GM21528 (cell line): ENCODE results near the gene SELENOO.
"Not testable (repeated sequence)": the region's sequence is repeated elsewhere in the genome, so short reads cannot be mapped to it uniquely, and the experiment has no call there.

ENCODE experiments used
- ATAC-seq: cut with Tn5 transposase; IDR thresholded peaks from one replicate; pipeline ENCODE4 v1.9.1; 2021; ENCODE audit warnings: mild to moderate bottlenecking, moderate library complexity; ENCODE audit not compliant: unreplicated experiment, low FRiP score

Gene SELENOO, protein sequence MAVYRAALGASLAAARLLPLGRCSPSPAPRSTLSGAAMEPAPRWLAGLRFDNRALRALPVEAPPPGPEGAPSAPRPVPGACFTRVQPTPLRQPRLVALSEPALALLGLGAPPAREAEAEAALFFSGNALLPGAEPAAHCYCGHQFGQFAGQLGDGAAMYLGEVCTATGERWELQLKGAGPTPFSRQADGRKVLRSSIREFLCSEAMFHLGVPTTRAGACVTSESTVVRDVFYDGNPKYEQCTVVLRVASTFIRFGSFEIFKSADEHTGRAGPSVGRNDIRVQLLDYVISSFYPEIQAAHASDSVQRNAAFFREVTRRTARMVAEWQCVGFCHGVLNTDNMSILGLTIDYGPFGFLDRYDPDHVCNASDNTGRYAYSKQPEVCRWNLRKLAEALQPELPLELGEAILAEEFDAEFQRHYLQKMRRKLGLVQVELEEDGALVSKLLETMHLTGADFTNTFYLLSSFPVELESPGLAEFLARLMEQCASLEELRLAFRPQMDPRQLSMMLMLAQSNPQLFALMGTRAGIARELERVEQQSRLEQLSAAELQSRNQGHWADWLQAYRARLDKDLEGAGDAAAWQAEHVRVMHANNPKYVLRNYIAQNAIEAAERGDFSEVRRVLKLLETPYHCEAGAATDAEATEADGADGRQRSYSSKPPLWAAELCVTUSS

DNA sequence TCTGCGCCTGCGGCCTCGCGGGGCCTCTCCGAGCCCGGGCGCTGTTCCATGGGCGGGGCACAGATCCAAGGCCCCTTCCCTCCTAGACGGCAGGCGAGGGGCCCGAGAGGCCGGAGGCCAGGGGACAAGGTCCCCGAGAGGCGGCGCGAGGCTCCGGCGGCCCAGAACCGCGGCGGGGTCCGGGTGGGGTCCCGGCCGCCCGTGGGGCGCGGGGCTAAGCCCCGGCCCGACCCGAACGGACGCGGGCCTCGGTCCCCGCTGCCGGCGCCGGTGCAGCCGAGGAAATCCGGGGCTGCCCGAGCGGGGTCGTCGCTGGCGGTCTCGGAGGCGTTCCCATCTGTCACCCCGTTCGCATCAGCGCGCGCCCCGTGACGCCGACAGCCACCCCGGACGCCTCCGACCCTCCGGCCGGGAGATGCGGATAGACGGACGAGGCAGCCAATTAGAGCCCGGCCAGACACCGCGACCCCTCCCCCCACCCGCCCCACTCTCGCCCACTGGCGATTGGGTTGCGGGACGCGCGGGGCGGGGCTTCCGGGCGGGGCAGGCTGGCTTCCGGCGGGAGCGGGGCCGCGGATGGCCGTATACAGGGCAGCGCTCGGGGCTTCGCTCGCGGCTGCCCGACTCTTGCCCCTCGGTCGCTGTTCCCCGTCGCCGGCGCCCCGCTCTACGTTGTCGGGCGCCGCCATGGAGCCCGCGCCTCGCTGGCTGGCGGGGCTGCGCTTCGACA is at the start of gene SELENOO:
Gene SELENOO, plus strand, starts transcription at position 551 of the 730 bp plus-strand sequence. Its CDS starts 26 bp downstream, at position 577.
- ATAC-seq: peak; percentile 62

DNA sequence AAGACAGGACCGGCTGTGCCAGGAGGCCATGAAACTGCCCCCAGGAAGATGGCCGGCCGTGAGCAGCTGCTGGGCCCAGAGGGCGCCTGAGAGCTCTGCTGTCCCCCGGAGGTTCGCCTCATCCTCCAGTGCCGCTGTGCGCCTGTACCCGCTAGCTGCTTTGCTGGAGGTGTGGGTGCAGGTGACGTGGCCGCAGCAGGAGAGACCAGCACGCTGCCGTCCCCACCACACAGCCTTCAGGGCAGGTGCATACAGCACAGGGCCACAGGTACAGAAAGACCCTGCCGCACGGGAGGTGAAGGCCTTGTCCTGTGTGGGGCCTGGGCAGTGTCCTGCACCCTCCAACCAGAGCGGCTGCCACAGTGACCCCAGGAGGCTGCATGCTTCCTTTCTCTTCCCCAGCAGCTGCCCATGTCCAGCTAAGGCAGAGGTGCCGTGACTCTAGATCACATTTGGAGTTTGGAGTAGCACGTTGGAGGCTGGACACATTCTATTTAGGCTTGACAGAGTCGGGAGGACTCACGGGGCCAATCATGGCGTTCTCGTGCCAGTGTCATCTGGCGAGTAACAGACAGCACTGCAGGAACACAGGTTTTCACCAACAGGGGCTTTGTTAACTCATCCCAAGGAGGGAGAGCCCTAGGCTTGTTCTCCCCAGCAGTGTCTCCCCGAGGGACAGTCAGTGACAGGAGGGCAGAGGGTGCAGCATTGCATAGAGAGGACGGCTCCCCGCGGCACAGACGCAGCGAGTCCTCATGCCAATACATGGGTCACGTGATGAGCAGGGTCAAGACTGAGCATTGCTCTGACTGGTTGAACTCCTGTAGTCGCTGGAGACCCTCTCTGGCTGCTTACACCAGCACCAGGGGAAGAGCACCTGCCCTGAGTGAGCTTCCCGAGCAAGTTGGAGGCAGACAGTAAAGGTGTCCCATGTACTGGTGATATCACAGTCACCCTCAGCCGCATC is 49.0 kb upstream of the SELENOO start:
- no peak for ATAC-seq

DNA sequence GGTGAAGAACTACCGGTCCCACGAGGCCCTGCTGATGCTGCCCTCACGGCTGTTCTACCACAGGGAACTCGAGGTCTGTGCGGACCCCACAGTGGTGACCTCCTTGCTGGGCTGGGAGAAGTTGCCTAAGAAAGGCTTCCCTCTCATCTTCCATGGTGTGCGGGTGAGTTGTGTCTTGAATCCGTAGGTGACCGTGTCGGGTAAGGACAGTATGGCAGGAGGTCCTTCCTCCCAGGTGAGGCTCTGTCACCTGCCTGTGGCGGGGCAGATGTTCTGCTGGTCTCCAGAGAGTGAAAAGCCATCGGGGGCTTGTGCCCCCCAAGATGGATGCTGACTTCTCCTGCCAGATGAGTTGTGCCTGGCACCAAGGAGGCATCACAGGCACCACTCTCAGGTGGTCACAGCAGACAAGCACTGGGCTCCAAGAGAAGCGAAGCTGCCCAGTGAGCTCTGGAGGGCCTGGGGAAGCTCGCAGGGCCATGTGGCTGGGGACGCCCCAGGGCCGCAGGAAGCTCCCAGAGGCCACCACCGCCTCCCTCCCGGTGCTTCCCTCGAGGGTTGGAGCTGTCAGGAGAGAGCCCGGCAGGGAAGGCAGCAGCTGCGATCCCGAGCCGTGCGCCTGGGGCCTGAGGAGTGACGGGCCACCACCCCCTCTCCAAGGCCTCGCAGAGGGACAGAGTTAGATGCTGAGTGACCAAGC is 47.6 kb upstream of the SELENOO start:
- no peak for ATAC-seq

DNA sequence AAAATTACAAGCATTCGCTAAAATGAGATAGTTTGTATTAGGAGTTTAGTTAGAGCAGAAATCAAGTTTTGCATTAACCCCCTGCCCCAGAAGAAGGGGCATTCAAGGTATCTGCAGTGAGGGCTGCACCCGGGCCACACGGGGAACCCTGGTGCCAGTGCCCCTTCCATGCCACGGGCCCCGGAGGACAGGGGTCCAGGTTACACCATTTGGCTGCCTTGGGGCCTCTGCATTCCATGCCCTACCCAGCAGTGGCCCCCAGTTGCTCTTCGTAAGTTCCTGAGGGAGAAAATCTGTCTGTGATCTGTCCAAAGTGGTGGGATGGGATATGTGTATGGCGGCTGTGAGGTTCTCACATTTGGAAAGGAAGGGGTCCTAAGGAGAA is 47.1 kb upstream of the SELENOO start:
- ATAC-seq: no peak

DNA sequence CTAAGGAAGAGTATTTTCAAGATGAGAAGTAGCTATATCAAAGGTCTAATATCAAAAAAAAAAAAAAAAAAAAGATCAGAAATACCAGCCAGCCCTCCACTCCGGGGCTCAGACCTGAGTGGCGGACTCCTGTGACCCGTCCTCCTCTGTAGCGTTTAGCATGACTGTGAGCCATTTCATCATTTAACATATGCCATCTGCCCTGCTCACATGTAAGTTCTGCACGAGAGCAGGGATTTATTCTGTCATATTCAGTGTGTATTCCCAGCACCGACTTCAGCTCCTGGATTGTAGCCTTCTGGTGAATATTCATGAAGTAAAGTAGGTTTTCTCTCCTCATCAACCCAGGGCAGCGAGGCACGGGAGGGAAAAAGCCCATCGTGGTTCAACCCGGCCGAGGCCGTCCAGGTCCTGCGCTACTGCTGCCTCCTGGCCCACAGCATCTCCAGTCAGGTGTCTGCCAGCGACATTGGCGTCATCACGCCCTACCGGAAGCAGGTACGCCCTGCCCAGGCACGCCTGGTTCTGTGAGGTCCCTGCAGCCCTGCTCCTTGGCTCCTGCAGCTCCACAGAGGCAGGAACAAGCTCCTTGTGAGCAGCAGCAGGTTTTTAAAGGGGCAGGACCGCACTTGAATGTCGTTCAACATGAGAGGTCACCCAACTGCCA is 43.0 kb upstream of the SELENOO start:
- no peak for ATAC-seq

DNA sequence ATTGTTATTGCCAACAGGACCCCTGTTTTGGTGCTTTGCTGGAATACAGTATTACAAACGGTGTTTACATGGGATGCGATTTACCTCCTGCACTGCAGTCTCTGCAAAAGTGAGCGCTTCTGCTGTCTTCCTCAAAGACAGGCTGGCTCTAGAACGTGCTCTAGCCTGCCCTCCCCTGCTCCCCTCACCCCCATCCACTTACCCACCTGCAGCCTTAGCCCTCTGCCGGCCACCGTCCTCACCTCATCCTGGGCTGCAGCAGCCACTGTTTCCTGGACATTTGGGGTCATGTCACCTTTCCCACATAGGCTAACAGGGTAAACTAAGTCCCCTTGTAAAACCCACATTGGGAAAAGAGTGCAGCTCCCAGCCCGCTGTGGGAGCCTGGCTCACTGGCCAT is 39.9 kb upstream of the SELENOO start:
- no peak for ATAC-seq

DNA sequence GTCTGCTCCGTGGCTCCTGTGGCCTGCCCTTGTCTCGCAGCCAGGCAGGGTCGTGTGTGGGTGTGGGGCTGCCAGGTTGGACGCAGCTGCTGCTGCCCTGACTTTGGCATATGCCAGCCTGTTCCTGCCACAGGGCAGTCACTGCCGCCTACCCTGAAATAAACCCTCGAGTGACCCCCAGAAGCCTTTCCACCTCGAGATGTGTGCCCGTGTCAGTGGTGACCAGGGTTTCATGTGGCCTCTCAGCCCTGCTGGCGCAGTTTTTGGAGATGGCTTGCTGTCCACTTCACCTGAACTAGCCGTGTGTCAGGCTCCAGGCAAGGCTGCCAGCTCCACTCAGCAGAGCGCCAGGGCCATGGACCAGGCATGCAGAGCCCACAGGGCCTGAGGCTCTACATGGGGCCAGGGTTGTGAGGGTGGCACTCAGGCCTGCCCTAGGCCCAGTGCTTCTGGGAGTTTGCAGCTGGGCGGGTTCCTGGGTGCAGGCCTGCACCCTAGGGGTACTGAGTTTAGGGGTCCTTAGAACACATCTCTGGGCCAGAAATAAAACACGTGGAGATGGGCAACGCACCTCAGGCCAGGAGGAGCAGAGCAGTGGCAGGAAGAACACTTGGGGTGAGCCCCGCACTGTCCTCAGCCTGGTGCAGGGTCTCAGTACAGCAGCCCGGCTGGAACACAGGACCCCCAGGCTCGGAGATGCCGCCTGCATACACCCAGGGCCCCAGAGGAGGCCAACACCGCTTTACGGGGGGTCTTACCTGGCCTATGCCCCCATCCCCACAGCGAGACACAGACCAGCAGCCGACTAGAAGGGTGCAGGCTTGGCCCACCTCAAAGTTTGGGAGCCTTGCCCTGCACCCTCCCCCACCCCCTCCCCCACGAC is 39.1 kb upstream of the SELENOO start:
- ATAC-seq: no peak

DNA sequence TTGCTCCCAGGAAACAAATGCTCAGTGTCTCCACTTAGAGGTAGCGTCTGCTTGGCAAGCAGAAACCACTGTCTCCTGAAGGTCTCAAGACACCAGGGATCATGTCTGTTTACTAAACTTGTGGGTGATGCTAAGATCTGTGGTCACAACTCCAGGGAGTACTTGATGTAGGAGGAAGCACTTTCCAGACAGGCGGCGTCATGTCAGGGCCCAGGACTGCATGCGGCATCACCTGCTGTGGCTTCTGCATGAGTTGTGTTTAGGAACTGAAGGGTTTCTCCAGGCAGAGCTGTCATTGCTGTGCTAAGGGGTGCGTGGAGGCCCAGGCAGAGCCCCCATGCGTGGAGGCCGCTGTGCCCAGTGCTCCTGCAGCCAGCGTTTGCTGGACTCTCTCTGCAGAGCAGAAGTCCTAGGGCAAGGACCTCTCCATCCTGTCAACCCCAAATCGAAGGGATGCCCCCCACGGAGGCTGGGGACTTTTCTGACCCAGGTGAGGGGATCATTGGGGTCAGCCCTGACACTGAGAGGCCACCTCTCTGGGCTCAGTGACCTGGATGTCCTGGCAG is 38.3 kb upstream of the SELENOO start:
- no peak for ATAC-seq

DNA sequence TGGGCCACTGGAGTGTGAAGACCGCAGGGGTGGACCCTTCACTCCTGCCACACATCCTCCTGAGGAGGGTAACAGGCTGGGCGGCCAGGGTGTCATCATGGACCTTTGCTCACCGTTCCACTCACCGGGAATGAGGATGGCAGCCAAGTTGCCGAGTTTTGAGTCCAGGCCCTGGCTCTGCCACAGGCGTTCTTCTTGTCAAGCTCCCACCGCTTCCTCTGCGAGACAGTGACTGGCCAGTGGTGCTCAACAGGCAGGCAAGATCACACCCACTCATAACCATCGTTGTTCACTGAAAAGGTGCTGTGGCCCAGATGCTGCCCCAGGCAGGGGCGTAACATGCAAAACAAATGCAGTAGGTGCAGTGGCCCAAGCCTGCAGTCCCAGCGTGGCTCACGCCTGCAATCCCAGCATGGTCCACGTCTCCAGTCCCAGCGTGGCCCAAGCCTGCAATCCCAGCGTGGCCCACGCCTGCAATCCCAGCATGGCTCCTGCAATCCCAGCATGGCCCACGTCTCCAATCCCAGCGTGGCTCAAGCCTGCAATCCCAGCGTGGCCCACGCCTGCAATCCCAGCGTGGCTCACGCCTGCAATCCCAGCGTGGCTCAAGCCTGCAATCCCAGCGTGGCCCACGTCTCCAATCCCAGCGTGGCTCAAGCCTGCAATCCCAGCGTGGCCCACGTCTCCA is 35.2 kb upstream of the SELENOO start:
- ATAC-seq: no peak

DNA sequence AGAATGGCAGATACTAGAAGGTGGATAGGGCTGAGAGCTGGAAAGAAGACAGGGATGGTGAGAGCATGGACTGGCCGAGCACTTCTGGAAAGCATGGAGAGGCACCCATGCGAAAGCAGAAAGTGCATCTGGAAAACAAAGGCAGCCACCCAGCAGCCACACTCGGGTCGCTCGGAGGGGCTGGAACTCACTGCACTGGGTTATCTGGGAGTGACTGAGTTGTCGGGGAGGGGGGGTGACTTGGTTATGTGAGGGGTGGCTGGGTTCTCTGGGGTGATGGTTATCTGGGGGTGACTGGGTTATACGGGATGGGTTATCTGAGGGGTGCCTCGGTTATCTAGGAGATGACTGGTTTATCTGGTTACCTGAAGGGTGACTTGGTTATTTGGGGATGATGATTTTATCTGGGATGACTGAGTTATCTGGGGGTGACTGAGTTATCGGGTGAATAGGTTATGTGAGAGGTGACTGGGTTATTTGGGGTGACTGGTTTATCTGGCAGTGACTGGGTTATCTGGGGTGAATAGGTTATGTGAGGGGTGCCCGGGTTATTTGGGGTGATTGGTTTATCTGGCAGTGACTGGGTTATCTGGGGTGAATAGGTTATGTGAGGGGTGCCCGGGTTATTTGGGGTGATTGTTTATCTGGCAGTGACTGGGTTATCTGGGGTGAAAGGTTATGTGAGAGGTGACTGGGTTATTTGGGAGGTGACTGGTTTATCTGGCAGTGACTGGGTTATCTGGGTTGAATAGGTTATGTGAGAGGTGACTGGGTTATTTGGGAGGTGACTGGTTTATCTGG is 32.9 kb upstream of the SELENOO start:
- no peak for ATAC-seq

DNA sequence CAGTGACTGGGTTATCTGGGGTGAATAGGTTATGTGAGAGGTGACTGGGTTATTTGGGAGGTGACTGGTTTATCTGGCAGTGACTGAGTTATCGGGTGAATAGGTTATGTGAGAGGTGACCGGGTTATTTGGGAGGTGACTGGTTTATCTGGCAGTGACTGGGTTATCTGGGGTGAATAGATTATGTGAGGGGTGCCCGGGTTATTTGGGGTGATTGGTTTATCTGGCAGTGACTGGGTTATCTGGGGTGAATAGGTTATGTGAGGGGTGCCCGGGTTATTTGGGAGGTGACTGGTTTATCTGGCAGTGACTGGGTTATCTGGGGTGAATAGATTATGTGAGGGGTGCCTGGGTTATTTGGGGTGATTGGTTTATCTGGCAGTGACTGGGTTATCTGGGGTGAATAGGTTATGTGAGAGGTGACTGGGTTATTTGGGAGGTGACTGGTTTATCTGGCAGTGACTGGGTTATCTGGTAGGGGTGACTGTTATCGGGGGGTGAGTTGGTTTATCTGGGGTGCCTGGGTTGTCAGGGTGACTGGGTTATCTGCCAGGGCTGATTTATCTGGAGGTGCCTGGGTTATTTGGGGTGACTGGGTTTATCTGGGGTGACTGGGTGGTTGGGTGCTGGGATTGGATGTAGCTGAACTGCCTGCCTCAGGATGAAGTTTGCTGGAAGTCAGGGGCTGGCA is 32.2 kb upstream of the SELENOO start:
- ATAC-seq: not testable (repeated sequence)

DNA sequence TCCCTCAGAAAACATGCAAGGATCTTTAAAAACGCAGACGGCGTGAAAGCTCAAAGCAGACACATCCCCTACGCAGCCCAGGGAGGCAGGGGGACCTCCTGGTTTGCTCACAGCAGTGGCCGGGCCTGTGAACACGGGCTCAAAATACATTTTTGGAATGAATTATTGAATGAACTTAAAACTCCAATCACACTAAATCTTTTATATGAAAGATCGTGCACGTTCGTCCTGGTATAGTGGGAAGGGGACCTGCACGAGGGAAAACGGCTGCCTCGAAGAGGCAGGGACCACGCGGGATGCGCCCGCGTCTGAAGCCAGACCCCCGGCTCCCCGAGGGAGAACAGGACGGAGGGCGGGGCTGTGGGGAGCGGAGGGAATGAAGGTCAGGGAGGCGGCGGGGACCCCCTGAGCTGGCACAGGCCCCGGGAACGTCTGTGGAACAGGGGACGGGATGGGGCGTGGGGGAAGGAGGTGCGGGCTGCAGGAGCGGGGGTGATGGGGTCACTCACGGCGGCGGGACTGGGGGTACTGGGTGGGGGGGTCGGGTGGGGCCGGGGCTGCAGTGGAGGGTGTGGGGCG is 31.5 kb upstream of the SELENOO start:
- no peak for ATAC-seq

DNA sequence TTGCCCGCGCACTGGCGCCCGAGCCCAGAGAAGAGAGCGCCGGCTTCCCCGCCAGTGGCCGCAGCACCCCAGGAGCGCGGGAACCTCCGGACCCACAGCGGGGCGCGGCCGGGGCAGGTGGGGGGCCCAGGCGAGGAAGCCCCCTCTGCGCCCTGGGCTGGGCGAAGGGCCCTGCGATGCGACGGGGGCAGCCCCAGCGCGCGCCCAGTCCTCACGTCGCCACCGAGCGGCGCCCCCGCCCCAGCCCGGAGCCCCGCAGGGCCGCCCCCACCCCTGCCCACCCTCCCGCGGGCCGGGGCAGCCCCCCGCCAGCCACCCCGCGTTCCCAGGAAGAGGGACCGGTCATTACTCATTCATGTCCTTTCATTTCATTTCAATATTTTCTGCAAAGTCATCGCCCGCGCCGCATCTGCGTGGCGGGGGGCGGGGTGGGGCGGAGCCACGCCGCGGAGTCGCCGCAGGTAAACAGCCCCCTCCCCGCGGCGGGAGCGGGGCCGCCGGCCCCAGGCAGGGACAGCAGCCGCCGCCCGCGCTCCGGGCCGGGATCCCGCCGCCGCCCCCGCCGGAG is 31.0 kb upstream of the SELENOO start:
- ATAC-seq: no peak

DNA sequence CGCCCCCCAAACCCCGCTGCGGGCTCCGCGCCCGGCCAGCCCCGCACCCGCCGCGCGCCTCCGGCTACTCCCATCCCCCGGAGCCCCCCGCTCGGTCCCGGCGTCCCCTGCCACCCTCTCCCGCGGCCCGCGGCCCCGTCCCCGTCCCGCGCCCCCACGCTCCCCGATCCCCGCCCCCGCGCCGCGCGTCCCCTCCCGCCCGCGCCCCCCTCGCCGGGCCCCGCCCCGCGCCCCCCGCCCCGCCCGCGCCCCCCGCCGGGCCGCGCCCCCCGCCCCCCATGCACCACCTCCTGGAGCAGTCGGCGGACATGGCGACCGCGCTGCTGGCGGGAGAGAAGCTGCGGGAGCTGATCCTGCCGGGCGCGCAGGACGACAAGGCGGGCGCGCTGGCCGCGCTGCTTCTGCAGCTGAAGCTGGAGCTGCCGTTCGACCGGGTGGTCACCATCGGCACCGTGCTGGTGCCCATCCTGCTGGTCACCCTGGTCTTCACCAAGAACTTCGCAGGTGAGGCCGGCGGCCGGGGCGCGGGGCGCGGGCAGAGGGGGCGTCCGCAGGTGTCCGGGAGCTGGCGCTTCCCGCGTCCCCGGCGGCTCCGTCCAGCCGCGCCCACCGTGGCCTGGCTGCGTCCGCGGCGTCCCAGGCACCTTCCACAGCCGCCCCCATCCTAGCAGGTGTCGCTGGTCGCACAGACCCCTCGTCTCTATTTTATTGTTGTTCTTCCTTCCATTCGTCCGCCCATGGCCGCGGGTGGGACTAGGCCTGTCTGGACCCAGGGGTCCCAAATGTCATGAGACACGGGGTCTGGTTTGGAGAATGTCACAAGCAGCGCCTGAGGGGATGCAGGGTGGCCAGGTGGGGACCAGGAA is 30.1 kb upstream of the SELENOO start, which contains the start of gene PANX2:
Gene PANX2, plus strand, starts transcription at position 279 of the 866 bp plus-strand sequence. Its CDS starts 0 bp downstream, at position 279.
- ATAC-seq: no peak
